HT1080 (cell line): Measurements from ENCODE around the gene ZNF600. TPM values are rescaled to one million over a fixed set of nuclear protein-coding genes. Genes with fewer than 3 reads are reported as not detected.
"Not testable (repeated sequence)": the region's sequence is repeated elsewhere in the genome, so short reads cannot be mapped to it uniquely, and the experiment has no call there.

Experiments used
- DNase-seq: peaks from one replicate; pipeline ENCODE4 v3.0.0-alpha.2; 2015; ENCODE audit warnings: low read depth
- polyA plus RNA-seq, 2 experiments: library from polyadenylated mRNA; depleted of rRNA; stranded (reverse); fragments of >200 nt; gene quantifications; 2 replicates each; pipeline ENCODE4 v1.2.3, GENCODE V29; 2015
- total RNA-seq: library from RNA; depleted of rRNA; stranded (reverse); fragments of >200 nt; shearing (Covaris generic); gene quantifications from 2 replicates; pipeline ENCODE4 v1.2.3, GENCODE V29; 2014; rRNA removed

ZNF600 gene
- 0.17 and 0.50 TPM in 2 replicates for total RNA-seq
- 0.07 and 0.12 TPM in 2 replicates for polyA plus RNA-seq (2015; cell fraction: cytosol; rRNA removed)
- 1.7 and 2.0 TPM in 2 replicates for polyA plus RNA-seq (2015; cell fraction: nucleus; rRNA removed)

DNA sequence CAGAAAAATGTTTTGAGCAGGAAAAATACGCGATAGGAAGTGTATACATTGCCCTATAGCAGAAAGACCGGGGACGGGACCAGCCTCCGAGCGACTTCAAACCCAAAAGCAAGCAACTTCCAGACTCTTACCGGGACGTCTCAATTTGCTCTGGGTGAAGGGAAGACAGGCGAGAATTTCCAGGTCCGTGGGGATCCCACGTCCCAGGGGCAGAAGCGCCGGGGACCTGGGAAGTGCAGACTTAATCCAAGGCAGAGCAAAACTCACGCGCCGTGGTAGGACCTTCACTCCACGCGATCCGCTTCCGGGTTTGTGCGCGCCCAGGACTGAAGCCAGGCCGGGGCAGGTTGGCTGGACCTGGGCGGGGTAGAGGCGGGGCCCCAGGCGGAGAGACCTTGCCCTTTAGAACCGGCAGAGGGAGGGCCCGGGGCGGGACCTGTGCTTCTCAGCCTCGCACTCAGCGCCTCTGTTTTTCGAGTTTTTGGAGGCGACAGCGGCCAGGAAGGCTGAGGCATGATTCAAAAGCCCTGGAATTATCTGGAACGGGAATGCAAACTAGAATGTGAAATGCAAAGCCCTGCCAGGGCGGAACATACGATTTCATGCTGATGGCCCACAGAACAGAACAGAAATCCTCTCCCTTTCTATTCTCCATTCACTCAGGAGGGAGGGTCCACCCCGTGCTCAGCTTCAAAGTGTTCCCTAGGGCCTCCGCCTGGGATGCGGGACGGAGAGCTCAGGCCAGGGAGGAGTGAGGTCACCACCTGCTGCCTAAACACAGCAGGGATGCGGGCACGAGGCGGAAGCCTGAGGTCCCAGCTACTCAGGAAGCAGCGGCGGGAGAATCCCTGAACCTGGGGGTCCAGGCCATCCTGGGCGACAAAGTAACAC, at the start of gene ZNF600:
ZNF600 (minus strand) TSS at position 328 of the 891 bp plus-strand sequence. CDS start 7,903 bp downstream, outside the sequence.
- DNase-seq, result peak; percentile 17

DNA sequence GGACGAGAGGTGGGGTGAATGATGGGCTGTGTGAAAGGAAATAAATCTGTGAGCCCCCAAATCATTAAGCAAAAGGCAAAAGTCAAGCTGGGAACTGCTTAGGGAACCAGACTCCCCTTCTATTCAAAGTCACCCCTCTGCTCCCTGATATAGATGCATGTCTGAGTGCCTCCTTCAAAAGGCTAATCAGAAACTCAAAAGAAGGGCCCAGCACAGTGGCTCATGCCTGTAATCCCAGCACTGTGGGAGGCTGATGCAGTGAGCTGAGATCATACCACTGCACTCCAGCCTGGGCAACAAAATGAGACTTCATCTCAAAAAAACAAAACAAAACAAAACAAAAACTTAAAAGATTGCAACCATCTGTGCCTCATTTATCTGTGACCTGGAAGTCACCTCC, 47.7 kb upstream of the ZNF600 start:
- not testable (repeated sequence) for DNase-seq

- DNase-seq, result not testable (repeated sequence)
Observed at GRCh38 chr19:52833541-52833940, 47.0 kb upstream of the ZNF600 start.

DNA sequence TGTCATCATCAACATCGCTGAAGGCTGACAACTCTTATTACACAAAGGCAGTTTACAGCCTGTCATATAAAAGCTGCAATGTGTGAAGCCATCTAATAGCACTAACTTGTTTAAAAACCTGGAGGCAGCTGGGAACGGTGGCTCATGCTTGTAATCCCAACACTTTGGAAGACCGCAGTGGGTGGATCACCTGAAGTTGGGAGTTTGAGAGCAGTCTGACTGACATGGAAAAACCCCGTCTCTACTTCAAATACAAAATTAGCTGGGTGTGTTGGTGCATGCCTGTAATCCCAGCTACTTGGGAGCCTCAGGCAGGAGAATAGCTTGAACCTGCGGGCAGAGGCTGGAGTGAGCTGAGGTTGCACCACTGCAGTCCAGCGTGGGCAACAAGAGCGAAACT, 43.3 kb upstream of the ZNF600 start:
- not testable (repeated sequence) for DNase-seq

DNA sequence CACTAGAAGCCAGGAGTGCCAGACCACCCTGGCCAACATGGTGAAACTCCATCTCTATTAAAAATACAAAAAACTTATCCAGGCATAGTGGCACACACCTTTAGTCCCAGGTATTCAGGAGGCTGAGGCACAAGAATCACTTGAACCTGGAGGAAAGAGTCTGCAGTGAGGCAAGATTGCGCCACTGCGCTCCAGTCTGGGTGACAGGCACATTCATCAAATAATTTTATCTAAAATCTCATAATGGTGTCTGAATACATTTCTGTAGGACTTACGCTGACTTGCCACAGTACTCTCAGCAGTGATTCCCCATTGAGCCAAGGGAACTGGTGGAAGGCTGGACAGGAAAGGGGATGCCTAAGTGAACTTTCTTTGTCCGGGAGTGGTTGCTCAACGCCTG, 39.2 kb upstream of the ZNF600 start:
- DNase-seq, result no peak

GRCh38 chr19:52823676-52824075, 37.1 kb upstream of the ZNF600 start:
- DNase-seq, result no peak

DNA sequence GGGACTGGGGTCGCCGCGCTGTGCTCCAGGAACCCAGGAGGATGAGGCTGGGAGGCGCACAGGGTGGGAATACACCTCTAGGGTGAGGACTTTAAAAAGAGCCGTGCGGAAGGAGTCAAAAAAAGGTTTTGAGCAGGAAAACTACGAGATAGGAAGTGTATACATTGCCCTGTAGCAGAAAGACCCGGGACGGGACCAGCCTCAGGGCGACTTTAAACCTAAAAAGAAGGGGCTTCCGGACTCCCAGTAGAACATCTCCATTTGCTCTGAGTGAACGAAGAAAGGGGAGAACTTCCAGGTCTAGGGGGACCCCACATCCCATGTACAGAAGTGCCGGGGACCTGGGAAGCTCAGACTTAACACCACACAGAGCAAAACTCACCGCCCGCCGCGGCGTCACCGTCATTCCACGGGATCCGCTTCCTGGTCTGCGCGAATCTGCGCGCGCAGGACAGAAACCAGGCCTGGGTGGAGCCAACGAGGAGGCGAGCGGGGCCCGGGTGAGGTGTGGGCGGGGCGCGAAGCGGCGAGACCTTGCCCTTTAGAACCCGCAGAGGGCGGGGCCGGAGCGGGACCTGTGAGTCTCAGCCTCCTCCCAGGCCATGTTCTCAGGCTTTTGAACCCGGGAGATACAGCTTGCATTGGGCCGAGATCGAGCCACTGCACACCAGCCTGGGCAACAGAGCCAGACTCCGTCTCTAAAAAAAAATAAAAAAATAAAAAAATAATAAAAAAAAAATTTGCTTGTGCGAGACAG, 34.8 kb upstream of the ZNF600 start, which contains the start of gene ZNF28:
ZNF28 (minus strand) TSS at position 430 of the 757 bp plus-strand sequence. CDS start 3,675 bp downstream, outside the sequence.
- peak; percentile 56 for DNase-seq

- DNase-seq, result not testable (repeated sequence)
Observed at GRCh38 chr19:52820472-52821203, 34.0 kb upstream of the ZNF600 start.

DNA sequence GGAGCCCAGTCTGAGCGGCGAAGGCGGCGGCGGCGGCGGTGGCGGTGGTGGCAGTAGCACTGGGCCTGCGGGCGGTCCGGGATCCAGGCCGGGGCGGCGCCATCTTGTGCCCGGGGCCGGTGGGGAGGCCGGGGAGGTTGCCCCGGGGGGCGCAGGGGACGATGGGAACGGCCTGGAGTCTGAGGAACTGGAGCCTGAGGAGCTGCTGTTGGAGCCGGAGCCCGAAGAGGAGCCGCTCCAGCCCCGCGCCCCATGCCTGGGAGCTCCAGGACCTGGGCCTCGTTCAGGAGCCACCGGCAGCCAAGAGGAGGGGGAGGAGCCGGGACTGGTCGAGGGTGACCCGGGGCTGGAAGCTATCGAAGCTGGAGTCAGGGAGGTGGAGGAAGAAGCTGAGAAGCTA, 23.2 kb upstream of the ZNF600 start:
- no peak for DNase-seq

DNA sequence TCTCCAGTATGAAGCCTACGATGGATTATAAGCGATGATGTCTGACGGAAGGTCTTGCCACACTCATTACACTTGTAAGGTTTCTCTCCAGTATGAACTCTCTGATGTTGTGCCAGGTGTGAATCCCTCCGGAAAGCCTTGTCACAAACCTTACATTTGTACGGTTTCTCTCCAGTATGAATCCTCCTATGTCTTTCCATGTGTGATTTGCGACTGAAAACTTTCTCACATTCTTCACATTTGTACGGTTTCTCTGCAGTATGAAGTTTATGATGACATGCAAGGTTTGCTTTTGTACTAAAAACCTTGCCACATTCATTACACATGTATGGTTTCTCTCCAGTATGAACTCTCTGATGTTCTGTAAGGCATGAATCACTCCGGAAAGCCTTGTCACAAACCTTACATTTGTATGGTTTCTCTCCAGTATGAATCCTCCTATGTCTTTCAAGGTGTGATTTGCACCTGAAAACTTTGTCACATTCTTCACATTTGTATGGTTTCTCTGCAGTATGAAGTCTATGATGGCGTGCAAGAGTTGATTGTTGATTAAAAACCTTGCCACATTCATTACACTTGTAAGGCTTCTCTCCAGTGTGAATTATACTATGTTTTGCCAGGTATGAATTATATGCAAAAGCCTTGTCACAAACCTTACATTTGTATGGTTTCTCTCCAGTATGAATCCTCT, 13.5 kb upstream of the ZNF600 start:
- not testable (repeated sequence) for DNase-seq

- DNase-seq, result no peak
Observed at GRCh38 chr19:52789440-52789839, 2.8 kb upstream of the ZNF600 start.

DNA sequence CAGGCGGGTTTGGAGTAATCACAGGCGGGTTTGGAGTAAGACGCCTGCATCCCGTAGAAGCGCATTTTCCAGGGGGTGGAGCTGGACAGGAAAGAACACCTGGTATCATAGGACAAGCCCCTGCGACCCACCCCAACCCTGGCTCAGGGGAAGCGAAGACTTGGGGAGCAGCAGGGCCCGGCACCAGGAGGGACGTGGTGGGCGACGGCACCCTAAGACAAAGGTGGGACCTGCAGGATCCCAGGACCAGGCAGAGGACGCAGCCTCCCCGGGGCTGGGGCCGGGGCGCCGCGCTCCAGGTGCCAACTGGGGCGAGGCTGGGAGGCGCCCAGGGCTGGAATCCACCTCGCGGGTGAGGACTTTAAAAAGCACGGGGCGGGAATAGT, 520 bp downstream of the ZNF600 start:
- no peak for DNase-seq

GRCh38 chr19:52785506-52785905, 1.1 kb downstream of the ZNF600 start:
- no peak for DNase-seq

DNA sequence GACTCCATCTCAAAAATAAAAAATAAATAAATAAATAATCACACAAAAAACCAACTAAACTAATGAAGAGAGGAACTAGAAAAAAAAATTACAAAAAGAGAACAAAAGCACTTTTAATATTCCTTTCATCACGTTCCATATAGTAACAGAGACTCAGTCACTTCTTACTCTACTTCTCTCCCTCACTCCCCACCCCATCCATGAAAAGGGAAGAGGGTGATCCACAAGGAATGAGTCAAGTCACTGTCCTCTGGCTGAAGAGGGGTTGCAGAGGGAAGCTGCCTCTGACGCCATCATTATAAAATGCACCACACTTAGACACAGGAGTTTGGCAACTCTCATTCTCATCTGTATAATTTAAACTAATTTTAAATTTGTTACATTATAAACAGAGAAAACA, 3.7 kb downstream of the ZNF600 start:
- DNase-seq, result not testable (repeated sequence)

GRCh38 chr19:52778811-52779210, 7.8 kb downstream of the ZNF600 start:
- DNase-seq, result no peak

- not testable (repeated sequence) for DNase-seq
Observed at GRCh38 chr19:52756447-52756846, 30.1 kb downstream of the ZNF600 start.

- no peak for DNase-seq
Observed at GRCh38 chr19:52749780-52750179, 36.8 kb downstream of the ZNF600 start.

DNA sequence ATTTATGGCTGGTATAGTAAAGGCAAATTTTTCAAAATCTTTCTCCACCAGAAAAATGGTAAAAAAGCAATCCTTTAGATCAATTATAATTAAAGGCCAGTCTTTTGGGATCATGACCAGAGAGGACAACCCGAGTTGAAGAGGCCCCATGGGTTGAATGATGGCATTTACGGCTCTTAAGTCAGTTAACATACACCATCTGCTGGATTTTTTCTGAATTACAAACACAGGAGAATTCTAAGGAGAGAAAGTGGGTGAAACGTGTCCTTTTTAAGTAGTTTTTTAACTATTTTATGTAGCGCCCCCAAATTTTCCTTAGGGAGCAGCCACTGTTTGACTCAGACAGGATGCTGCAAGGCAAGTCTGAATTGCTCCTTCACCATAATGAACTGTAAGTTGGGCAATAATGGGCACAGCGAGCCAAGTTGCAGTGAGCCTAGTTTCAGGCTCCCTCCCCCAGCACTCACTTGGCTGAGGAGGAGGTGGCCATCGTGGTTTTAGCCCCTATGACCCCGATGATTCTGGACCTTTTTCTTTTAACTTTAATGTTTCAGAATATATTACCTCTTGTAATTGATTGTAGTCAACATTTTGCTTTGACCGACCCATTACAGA, 38.1 kb downstream of the ZNF600 start:
- no peak for DNase-seq

- DNase-seq, result not testable (repeated sequence)
Observed at GRCh38 chr19:52745919-52746318, 40.7 kb downstream of the ZNF600 start.

GRCh38 chr19:52743091-52743490, 43.5 kb downstream of the ZNF600 start:
- DNase-seq, result no peak
